Measurements from ENCODE around the gene ZFAND3.

DNA sequence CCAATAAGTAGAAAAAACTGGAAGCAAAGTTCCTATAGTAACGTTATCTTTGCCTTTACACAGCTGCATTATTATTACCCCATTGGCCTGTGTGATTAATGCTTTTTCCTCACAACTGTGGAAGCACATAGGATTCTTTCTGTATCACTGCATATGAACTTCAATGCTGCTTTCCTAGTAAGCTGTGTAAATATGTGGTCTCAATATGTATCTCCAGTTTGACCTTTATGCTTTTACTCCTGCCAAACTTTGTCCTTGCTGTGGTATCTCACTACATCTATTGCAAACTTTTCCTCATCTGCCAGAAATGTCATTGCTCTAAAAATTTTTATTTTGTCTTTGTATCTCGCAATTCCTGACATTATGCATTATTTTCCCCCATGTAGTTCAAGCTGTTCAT is 168.6 kb downstream of the ZFAND3 start:
- TF ChIP-seq, protein P1, sequence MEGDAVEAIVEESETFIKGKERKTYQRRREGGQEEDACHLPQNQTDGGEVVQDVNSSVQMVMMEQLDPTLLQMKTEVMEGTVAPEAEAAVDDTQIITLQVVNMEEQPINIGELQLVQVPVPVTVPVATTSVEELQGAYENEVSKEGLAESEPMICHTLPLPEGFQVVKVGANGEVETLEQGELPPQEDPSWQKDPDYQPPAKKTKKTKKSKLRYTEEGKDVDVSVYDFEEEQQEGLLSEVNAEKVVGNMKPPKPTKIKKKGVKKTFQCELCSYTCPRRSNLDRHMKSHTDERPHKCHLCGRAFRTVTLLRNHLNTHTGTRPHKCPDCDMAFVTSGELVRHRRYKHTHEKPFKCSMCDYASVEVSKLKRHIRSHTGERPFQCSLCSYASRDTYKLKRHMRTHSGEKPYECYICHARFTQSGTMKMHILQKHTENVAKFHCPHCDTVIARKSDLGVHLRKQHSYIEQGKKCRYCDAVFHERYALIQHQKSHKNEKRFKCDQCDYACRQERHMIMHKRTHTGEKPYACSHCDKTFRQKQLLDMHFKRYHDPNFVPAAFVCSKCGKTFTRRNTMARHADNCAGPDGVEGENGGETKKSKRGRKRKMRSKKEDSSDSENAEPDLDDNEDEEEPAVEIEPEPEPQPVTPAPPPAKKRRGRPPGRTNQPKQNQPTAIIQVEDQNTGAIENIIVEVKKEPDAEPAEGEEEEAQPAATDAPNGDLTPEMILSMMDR (conservative IDR thresholded peaks at IDR 0.05 in 1 of 2, IDR thresholded peaks at IDR 0.05 in 1 of 2; ENCODE audit: low read depth in 1 of 2, low read length in 2 of 2) = no peak
- no peak for TF ChIP-seq EZH2 (IDR thresholded peaks at IDR 0.05; ENCODE audit: low read length, missing control alignments)

Measured in fibroblast of lung (primary cell).